K562 (cell line): Measurements from ENCODE around the gene CALM1. TPM values are rescaled to one million over a fixed set of nuclear protein-coding genes. Genes with fewer than 3 reads are reported as not detected.

ENCODE experiments used
- ARID1B ChIP-seq: fragments of 450-650 bp; IDR thresholded peaks from 2 replicates; pipeline ENCODE4 v1.6.1; 2016; ENCODE audit warnings: antibody characterized with exemption, mild to moderate bottlenecking, inconsistent platforms
- ATF1 ChIP-seq, 2 experiments: fragments of 450-650 bp in 1 of 2; IDR thresholded peaks; 2 replicates each; pipeline ENCODE4 v1.6.1; 2016; ENCODE audit warnings: missing compliant biosample characterization in 1 of 2, missing genetic modification characterization in 1 of 2
- CAMTA2 ChIP-seq: fragments of 250-450 bp; sonication (Bioruptor Pico); conservative IDR thresholded peaks from 2 replicates; pipeline ENCODE4 v1.5.1; 2022
- CBFA2T3 ChIP-seq: fragments of 450-650 bp; IDR thresholded peaks from 2 replicates; pipeline ENCODE4 v1.6.1; 2017
- CEBPG ChIP-seq, 3 experiments: fragments of 200-800 bp in 1 of 3; sonication (Bioruptor generic) in 1 of 3; sonication (generic) in 1 of 3; formaldehyde crosslinking in 1 of 3; IDR thresholded peaks in 2 of 3; conservative IDR thresholded peaks in 1 of 3; 2 replicates each; pipeline versions ENCODE4 v1.6.1 to v1.8.0; 2016 to 2022; ENCODE audit warnings: missing compliant biosample characterization in 2 of 3, missing genetic modification characterization in 2 of 3, mild to moderate bottlenecking in 1 of 3, missing genetic modification reagents in 1 of 3
- DPF2 ChIP-seq: fragments of 450-650 bp; IDR thresholded peaks from 2 replicates; pipeline ENCODE4 v1.6.1; 2016
- EP300 ChIP-seq: IDR thresholded peaks from 2 replicates; pipeline ENCODE4 v1.6.1; 2012; ENCODE audit warnings: low read length, improper control_type of control experiment
- ETS1 ChIP-seq: conservative IDR thresholded peaks from 2 replicates; pipeline ENCODE4 v1.6.1; 2011; ENCODE audit warnings: low read depth, mild to moderate bottlenecking, low read length; ENCODE audit not compliant: control insufficient read depth
- ETV1 ChIP-seq: fragments of 450-650 bp; conservative IDR thresholded peaks from 2 replicates; pipeline ENCODE4 v1.6.1; 2016; ENCODE audit warnings: missing genetic modification characterization, control low read depth, low read depth, missing compliant biosample characterization
- GATAD2B ChIP-seq: fragments of 450-650 bp; IDR thresholded peaks from 2 replicates; pipeline ENCODE4 v1.6.1; 2017; ENCODE audit warnings: mild to moderate bottlenecking, borderline replicate concordance
- GTF2E2 ChIP-seq: fragments of 200-800 bp; sonication (Bioruptor generic); IDR thresholded peaks from 2 replicates; pipeline ENCODE4 v1.6.1; 2016; ENCODE audit warnings: missing genetic modification characterization, missing compliant biosample characterization
- HDAC2 ChIP-seq: fragments of 450-650 bp; IDR thresholded peaks from 2 replicates; pipeline ENCODE4 v1.6.1; 2016; ENCODE audit warnings: mild to moderate bottlenecking
- HDGF ChIP-seq: fragments of 450-650 bp; IDR thresholded peaks from 2 replicates; pipeline ENCODE4 v1.6.1; 2016
- HMG20B ChIP-seq: fragments of 250-450 bp; sonication (Bioruptor Pico); IDR thresholded peaks from 2 replicates; pipeline ENCODE4 v1.5.0; 2021; ENCODE audit warnings: mild to moderate bottlenecking
- JUN ChIP-seq, 2 experiments: sonication (generic) in 1 of 2; formaldehyde crosslinking in 1 of 2; IDR thresholded peaks; 2 replicates each; pipeline versions ENCODE4 v1.6.1 to v1.8.0; 2012 to 2022; ENCODE audit warnings: borderline replicate concordance in 2 of 2, mild to moderate bottlenecking in 2 of 2, improper control_type of control experiment in 1 of 2, low read depth in 1 of 2, low read length in 1 of 2, missing genetic modification reagents in 1 of 2
- NBN ChIP-seq: fragments of 450-650 bp; IDR thresholded peaks from 2 replicates; pipeline ENCODE4 v1.6.1; 2016; ENCODE audit warnings: low read depth, mild to moderate bottlenecking
- NFIC ChIP-seq: fragments of 450-650 bp; IDR thresholded peaks from 2 replicates; pipeline ENCODE4 v1.6.1; 2017; ENCODE audit warnings: mild to moderate bottlenecking, inconsistent platforms
- ZNF146 ChIP-seq: IDR thresholded peaks from one replicate; pipeline ENCODE4 v1.6.1; 2018; ENCODE audit warnings: missing compliant biosample characterization; ENCODE audit not compliant: unreplicated experiment
- ZNF408 ChIP-seq: fragments of 250-450 bp; sonication (Bioruptor Pico); IDR thresholded peaks from 2 replicates; pipeline ENCODE4 v1.4.0; 2020; ENCODE audit warnings: low read depth, mild to moderate bottlenecking, moderate library complexity
- ZNF584 ChIP-seq: fragments of 200-800 bp; sonication (Bioruptor generic); IDR thresholded peaks from 2 replicates; pipeline ENCODE4 v1.6.1; 2016; ENCODE audit warnings: low read depth, mild to moderate bottlenecking, missing genetic modification characterization, missing compliant biosample characterization
- ZNF707 ChIP-seq: fragments of 250-450 bp; sonication (Bioruptor Pico); conservative IDR thresholded peaks from 2 replicates; pipeline ENCODE4 v1.8.0; 2022; ENCODE audit warnings: inconsistent platforms, mild to moderate bottlenecking, moderate library complexity
- polyA plus RNA-seq, 8 experiments: library from polyadenylated mRNA; depleted of rRNA in 4 of 8; stranded (reverse) in 5 of 8; unstranded in 3 of 8; fragments of >200 nt; fragmentation: Nextera tagmentation in 2 of 8; fragmentation: Illumina TruSeq in 1 of 8; extraction: Ambion mirVana in 2 of 8; extraction: Trizol in 1 of 8; gene quantifications; 2 replicates each; pipeline versions ENCODE4 v1.2.1 to v1.2.3, GENCODE V29; 2011 to 2014; ENCODE audit warnings: inconsistent platforms in 1 of 8, missing spikeins in 1 of 8
- total RNA-seq, 7 experiments: library from RNA; depleted of rRNA in 6 of 7; stranded (reverse); fragments of >200 nt in 6 of 7; fragmentation: Illumina TruSeq in 2 of 7; extraction: Trizol in 2 of 7; gene quantifications; 2 replicates each; pipeline versions ENCODE4 v1.2.1 to v1.2.3, GENCODE V29; 2011 to 2021; ENCODE audit warnings: low replicate concordance in 1 of 7
- TF ChIP-seq, protein P1 (sequence below): sonication (generic); formaldehyde crosslinking; IDR thresholded peaks from 2 replicates; pipeline ENCODE4 v1.4.0; 2020; ENCODE audit warnings: mild to moderate bottlenecking, missing genetic modification reagents

CALM1 gene
- total and polyA plus RNA-seq, 9 of the 15 experiments (the other 6 are each of a cell fraction or from before 2014, with no cell fraction given) = 48.0 to 269 (median 158) TPM

GRCh38 chr14:90383731-90384542 lies 12.9 kb upstream of the CALM1 start (continued):
- TF ChIP-seq ARID1B (0 out of 2 replicates have a peak, but pooled peaks have one; percentile 18), ATF1 (CRISPR knock-in tag; IDR thresholded peaks at IDR 0.05) (no peak), ATF1 (tag; IDR thresholded peaks at IDR 0.05) (no peak), NBN (no peak), CBFA2T3 (no peak), ZNF408 (CRISPR knock-in tag) (no peak), NFIC (no peak), DPF2 (no peak; the same call in 1 of the 2 replicates), ZNF584 (CRISPR knock-in tag) (no peak), CAMTA2 (CRISPR knock-in tag) (no peak), HMG20B (0 out of 2 replicates have a peak, but pooled peaks have one; percentile 45), ZNF707 (no peak), HDGF (no peak), ETS1 (no peak; the same call in 1 of the 2 replicates), EP300 (no peak), GTF2E2 (tag) (0 out of 2 replicates have a peak, but pooled peaks have one; percentile 24), ETV1 (tag) (peak; percentile 26; the same call in 1 of the 2 replicates), ZNF146 (CRISPR knock-in tag) (no peak), JUN (IDR thresholded peaks at IDR 0.05; ENCODE audit: borderline replicate concordance, low read depth, low read length) (no peak), JUN (CRISPR knock-in tag; IDR thresholded peaks at IDR 0.05; ENCODE audit: borderline replicate concordance) (no peak), CEBPG (CRISPR knock-in tag; IDR thresholded peaks at IDR 0.05) (no peak), CEBPG (tag; conservative IDR thresholded peaks at IDR 0.05 in 1 of 2, IDR thresholded peaks at IDR 0.05 in 1 of 2) (no peak), GATAD2B (no peak), HDAC2 (0 out of 2 replicates have a peak, but pooled peaks have one; percentile 6)
- TF ChIP-seq, protein P1, sequence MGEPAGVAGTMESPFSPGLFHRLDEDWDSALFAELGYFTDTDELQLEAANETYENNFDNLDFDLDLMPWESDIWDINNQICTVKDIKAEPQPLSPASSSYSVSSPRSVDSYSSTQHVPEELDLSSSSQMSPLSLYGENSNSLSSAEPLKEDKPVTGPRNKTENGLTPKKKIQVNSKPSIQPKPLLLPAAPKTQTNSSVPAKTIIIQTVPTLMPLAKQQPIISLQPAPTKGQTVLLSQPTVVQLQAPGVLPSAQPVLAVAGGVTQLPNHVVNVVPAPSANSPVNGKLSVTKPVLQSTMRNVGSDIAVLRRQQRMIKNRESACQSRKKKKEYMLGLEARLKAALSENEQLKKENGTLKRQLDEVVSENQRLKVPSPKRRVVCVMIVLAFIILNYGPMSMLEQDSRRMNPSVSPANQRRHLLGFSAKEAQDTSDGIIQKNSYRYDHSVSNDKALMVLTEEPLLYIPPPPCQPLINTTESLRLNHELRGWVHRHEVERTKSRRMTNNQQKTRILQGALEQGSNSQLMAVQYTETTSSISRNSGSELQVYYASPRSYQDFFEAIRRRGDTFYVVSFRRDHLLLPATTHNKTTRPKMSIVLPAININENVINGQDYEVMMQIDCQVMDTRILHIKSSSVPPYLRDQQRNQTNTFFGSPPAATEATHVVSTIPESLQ = no peak
